B cell (primary cell): ENCODE data around the gene GON4L. TPM values are rescaled to one million over a fixed set of nuclear protein-coding genes. Genes with fewer than 3 reads are reported as not detected.
"Not testable (repeated sequence)": the region's sequence is repeated elsewhere in the genome, so short reads cannot be mapped to it uniquely, and the experiment has no call there.

Source experiments
- ATAC-seq: fragments of 200-7000 bp; cut with Tn5 transposase; one replicate; pipeline ENCODE4 v1.10.0; 2021; ENCODE audit warnings: low read depth, mild to moderate bottlenecking, moderate number of reproducible peaks, moderate library complexity
- CTCF ChIA-PET: fragments of 350-600 bp; sonication (Branson Sonifier 250); formaldehyde crosslinking; loops from one replicate; lab custom pipeline; 2021; ENCODE audit warnings: antibody characterized with exemption, inconsistent platforms; lab: Charles Lee
- POLR2A ChIA-PET: fragments of 350-600 bp; sonication (Branson Sonifier 250); formaldehyde crosslinking; loops from one replicate; lab custom pipeline; 2021; ENCODE audit warnings: antibody characterized with exemption; lab: Charles Lee
- DNase-seq: peaks from one replicate; pipeline ENCODE4 v3.0.0; 2013
- H2AFZ ChIP-seq: 2 replicates; pipeline ENCODE4 v1.6.1; 2012; ENCODE audit warnings: mild to moderate bottlenecking, low read depth, low read length; ENCODE audit not compliant: insufficient read depth, poor library complexity, severe bottlenecking
- H3K27ac ChIP-seq, 2 donors: 1 replicate in 1 of 2; 2 replicates in 1 of 2; pipeline ENCODE4 v1.5.1; 2012 to 2013; ENCODE audit warnings: low read length in 2 of 2, mild to moderate bottlenecking in 2 of 2, moderate library complexity in 1 of 2
- H3K27me3 ChIP-seq, 4 experiments: fragments of 200-600 bp in 1 of 4; sonication (generic) in 1 of 4; replicated peaks in 1 of 4; 1 replicate in 2 of 4; 2 replicates in 2 of 4; pipeline versions ENCODE4 v1.6.1 to v1.7.0; 2013 to 2016; ENCODE audit warnings: low read length in 3 of 4, mild to moderate bottlenecking in 2 of 4, mixed read lengths in 1 of 4, moderate library complexity in 1 of 4; ENCODE audit not compliant: insufficient read depth in 4 of 4, control insufficient read depth in 3 of 4; ENCODE audit errors: control extremely low read depth in 1 of 4
- H3K36me3 ChIP-seq, 2 experiments: replicated peaks in 1 of 2; 1 replicate in 1 of 2; 2 replicates in 1 of 2; pipeline versions ENCODE4 v1.6.1 to v1.7.1; 2013; ENCODE audit warnings: low read length in 1 of 2; ENCODE audit not compliant: insufficient read depth in 2 of 2, control insufficient read depth in 1 of 2; ENCODE audit errors: control extremely low read depth in 1 of 2, extremely low read depth in 1 of 2
- H3K4me1 ChIP-seq, 2 donors: fragments of 200-600 bp in 1 of 2; sonication (generic) in 1 of 2; 1 replicate in 1 of 2; 2 replicates in 1 of 2; pipeline versions ENCODE4 v1.5.1 to v1.6.1; 2013 to 2017; ENCODE audit warnings: low read length in 2 of 2; ENCODE audit not compliant: control insufficient read depth in 2 of 2, insufficient read depth in 2 of 2
- H3K4me2 ChIP-seq: replicated peaks from 2 replicates; pipeline ENCODE3; 2012; ENCODE audit warnings: mild to moderate bottlenecking, low read depth, low read length; ENCODE audit not compliant: poor library complexity, severe bottlenecking
- H3K4me3 ChIP-seq, 5 experiments: fragments of 200-600 bp in 1 of 5; sonication (generic) in 1 of 5; 1 replicate in 3 of 5; 2 replicates in 2 of 5; pipeline versions ENCODE4 v1.5.1 to v1.7.0; 2011 to 2016; ENCODE audit warnings: low read length in 4 of 5, mild to moderate bottlenecking in 4 of 5, low read depth in 2 of 5, control low read depth in 1 of 5, moderate library complexity in 1 of 5; ENCODE audit not compliant: insufficient read depth in 1 of 5; ENCODE audit errors: control extremely low read depth in 1 of 5, extremely low read depth in 1 of 5
- H3K79me2 ChIP-seq: fragments of 200-600 bp; sonication (generic); one replicate; pipeline ENCODE4 v1.6.0; 2016; ENCODE audit warnings: low read length; ENCODE audit not compliant: control insufficient read depth, insufficient read depth
- H3K9ac ChIP-seq: fragments of 200-600 bp; sonication (generic); 2 replicates; pipeline ENCODE4 v1.6.1; 2017; ENCODE audit warnings: mild to moderate bottlenecking, low read length, moderate library complexity
- H3K9me3 ChIP-seq, 3 donors: one replicate each; pipeline versions ENCODE4 v1.6.1 to v1.7.1; 2013; ENCODE audit warnings: low read length in 2 of 3; ENCODE audit not compliant: control insufficient read depth in 2 of 3, insufficient read depth in 1 of 3; ENCODE audit errors: control extremely low read depth in 1 of 3
- H4K20me1 ChIP-seq: 2 replicates; pipeline ENCODE4 v1.6.0; 2012; ENCODE audit warnings: mild to moderate bottlenecking, low read length; ENCODE audit not compliant: insufficient read depth, control insufficient read depth, poor library complexity, severe bottlenecking
- H3K27ac Mint-ChIP-seq: one replicate; pipeline ENCODE4 v1.8.0; 2021; ENCODE audit warnings: mixed read lengths
- H3K27me3 Mint-ChIP-seq: one replicate; pipeline ENCODE4 v1.8.0; 2021; ENCODE audit warnings: mixed read lengths
- H3K4me1 Mint-ChIP-seq: one replicate; pipeline ENCODE4 v1.8.0; 2021; ENCODE audit warnings: mixed read lengths
- H3K4me3 Mint-ChIP-seq: one replicate; pipeline ENCODE4 v1.8.0; 2021; ENCODE audit warnings: mixed read lengths
- H3K9me3 Mint-ChIP-seq: one replicate; pipeline ENCODE4 v1.8.0; 2022; ENCODE audit warnings: mixed read lengths; ENCODE audit not compliant: insufficient read depth
- CTCF ChIP-seq: fragments of 200-600 bp; IDR thresholded peaks from one replicate; pipeline ENCODE4 v1.8.0; 2022; ENCODE audit warnings: antibody characterized with exemption, mild to moderate bottlenecking
- EZH2 ChIP-seq: IDR thresholded peaks from 2 replicates; pipeline ENCODE4 v1.6.1; 2012; ENCODE audit warnings: borderline replicate concordance, low read depth, mild to moderate bottlenecking, moderate library complexity, low read length; ENCODE audit not compliant: insufficient read depth, poor library complexity, severe bottlenecking
- WGBS: methylation state at CpG from one replicate; pipeline ENCODE4 v1.1.5; 2013; ENCODE audit warnings: missing lambda C conversion rate; ENCODE audit not compliant: insufficient coverage; 5-methylcytosine and 5-hydroxymethylcytosine counted together
- intact Hi-C: fragments of 100-400 bp; cut with micrococcal nuclease; formaldehyde crosslinking; loops from one replicate; pipeline ENCODE4 v1.10.0; 2022
- polyA plus RNA-seq: library from polyadenylated mRNA; depleted of rRNA; stranded (reverse); fragments of >200 nt; gene quantifications from 2 replicates; pipeline ENCODE4 v1.2.3, GENCODE V29; 2012
- total RNA-seq, 2 donors: library from RNA; stranded (reverse); fragments of 120-200 nt in 1 of 2; gene quantifications; 1 replicate in 1 of 2; 2 replicates in 1 of 2; pipeline versions ENCODE4 v1.2.3 to v1.2.4, GENCODE V29; 2013 to 2022

The GON4L gene
- total and polyA plus RNA-seq, 2 donors (not counting 1 experiment from before 2014, with no cell fraction given), result 54.4 to 127 TPM

GRCh38 chr1:155713075-155713474, 143.9 kb downstream of the GON4L start:
- ChIA-PET CTCF (no interaction called here), POLR2A (no interaction called here)
- no CpG with 5 or more reads among the region's 2 CpGs for WGBS
- no peaks in the 10 kb centered on the region for H3K27me3 ChIP-seq
- no peak for DNase-seq
- no peak overlapping the region for H2AFZ ChIP-seq
- H3K9me3 ChIP-seq, result no peaks in the 10 kb centered on the region
- no peaks in the 10 kb centered on the region for H3K27me3 Mint-ChIP-seq
- peaks cover 2 to 6% of the 10 kb centered on the region in 2 experiments for H3K36me3 ChIP-seq
- H3K4me1 Mint-ChIP-seq, result peaks cover 16% of the 10 kb centered on the region
- no peaks in the 10 kb centered on the region for H4K20me1 ChIP-seq
- no peak overlapping the region for H3K4me2 ChIP-seq
- H3K9me3 Mint-ChIP-seq, result no peaks in the 10 kb centered on the region
- H3K4me1 ChIP-seq, result peaks cover 9 to 12% of the 10 kb centered on the region in 2 donors
- no peak overlapping the region for H3K9ac ChIP-seq
- no peak overlapping the region for H3K4me3 Mint-ChIP-seq
- TF ChIP-seq EZH2, result no peak
- TF ChIP-seq CTCF, result no peak
- peaks cover 26% of the 10 kb centered on the region for H3K79me2 ChIP-seq
- H3K27ac ChIP-seq, result no peak overlapping the region
- intact Hi-C loops, result no loop called here
- no peak for ATAC-seq
- H3K27ac Mint-ChIP-seq, result no peak overlapping the region
- H3K4me3 ChIP-seq, result no peak overlapping the region

GRCh38 chr1:155712636-155713035, 144.4 kb downstream of the GON4L start:
- H3K4me3 ChIP-seq, H3K36me3 ChIP-seq, H3K9me3 Mint-ChIP-seq, H3K9ac ChIP-seq, ATAC-seq, H2AFZ ChIP-seq, H3K27me3 Mint-ChIP-seq, H3K27ac Mint-ChIP-seq, H3K27me3 ChIP-seq, H3K4me2 ChIP-seq, intact Hi-C loops, H4K20me1 ChIP-seq, POLR2A ChIA-PET, H3K4me3 Mint-ChIP-seq, H3K9me3 ChIP-seq, H3K27ac ChIP-seq, DNase-seq: not testable (repeated sequence)
- CTCF ChIA-PET, result interaction anchor here (0.7 kb wide), 1 partner anchor 50 kb away, joined by 4 read pairs; no protein-coding TSS in a partner anchor
- H3K79me2 ChIP-seq, result peaks cover 23% of the 10 kb centered on the region
- H3K4me1 ChIP-seq, result peaks cover 9 to 12% of the 10 kb centered on the region in 2 donors
- H3K4me1 Mint-ChIP-seq, result peaks cover 19% of the 10 kb centered on the region
- no CpG with 5 or more reads among the region's 3 CpGs for WGBS

GRCh38 chr1:155711457-155711856, 145.6 kb downstream of the GON4L start:
- POLR2A ChIA-PET, result interaction anchor here (0.6 to 0.7 kb wide), 2 partner anchors 43 to 59 kb away, joined by 4 to 6 read pairs; no protein-coding TSS in a partner anchor
- H3K4me1 ChIP-seq, H3K9me3 ChIP-seq, H3K9me3 Mint-ChIP-seq, DNase-seq, CTCF ChIA-PET, H3K4me3 Mint-ChIP-seq, H3K4me2 ChIP-seq, H3K36me3 ChIP-seq, H3K27ac ChIP-seq, H3K9ac ChIP-seq, H3K27me3 ChIP-seq, H2AFZ ChIP-seq, H3K27ac Mint-ChIP-seq, H3K27me3 Mint-ChIP-seq, H3K4me3 ChIP-seq, ATAC-seq, H4K20me1 ChIP-seq, intact Hi-C loops: not testable (repeated sequence)
- peaks cover 12% of the 10 kb centered on the region for H3K4me1 Mint-ChIP-seq
- no CpG with 5 or more reads among the region's 3 CpGs for WGBS
- H3K79me2 ChIP-seq, result peaks cover 26% of the 10 kb centered on the region
